ENCODE results near the gene MYBPC2.

GRCh38 chr19:50419580-50420035, 13.1 kb upstream of the MYBPC2 start:
- no peak for TF ChIP-seq CTCF (IDR thresholded peaks at IDR 0.05)
- no peak for TF ChIP-seq POLR2A (IDR thresholded peaks at IDR 0.05)

All from thyroid gland (tissue), 4 donors.